GM23338 (cell line): ENCODE measurements around the gene TBL3.

Source experiments
- CREB1 ChIP-seq: fragments of 250-450 bp; sonication (Bioruptor Pico); IDR thresholded peaks from 2 replicates; pipeline ENCODE4 v1.5.0; 2020; ENCODE audit warnings: low read depth, mild to moderate bottlenecking, moderate library complexity
- EZH2 ChIP-seq: fragments of 200-600 bp; sonication (generic); IDR thresholded peaks from one replicate; pipeline ENCODE4 v1.8.0; 2017; ENCODE audit warnings: antibody characterized with exemption, mild to moderate bottlenecking, low read depth; ENCODE audit not compliant: unreplicated experiment
- EZH2phosphoT487 ChIP-seq: fragments of 200-600 bp; sonication (generic); IDR thresholded peaks from one replicate; pipeline ENCODE4 v1.8.1; 2018; ENCODE audit warnings: antibody characterized with exemption; ENCODE audit not compliant: unreplicated experiment
- JUNB ChIP-seq: IDR thresholded peaks from one replicate; pipeline ENCODE4 v1.6.1; 2016; ENCODE audit warnings: antibody characterized with exemption; ENCODE audit not compliant: unreplicated experiment
- NANOG ChIP-seq: IDR thresholded peaks from 2 replicates; pipeline ENCODE4 v1.6.1; 2016; ENCODE audit warnings: antibody characterized with exemption, borderline replicate concordance
- POLR2AphosphoS5 ChIP-seq: IDR thresholded peaks from 2 replicates; pipeline ENCODE4 v1.6.1; 2016; ENCODE audit warnings: antibody characterized with exemption, low read depth
- STAT1 ChIP-seq: IDR thresholded peaks from one replicate; pipeline ENCODE4 v1.6.1; 2016; ENCODE audit warnings: antibody characterized with exemption; ENCODE audit not compliant: unreplicated experiment
- ZNF114 ChIP-seq: fragments of 250-450 bp; sonication (Bioruptor Pico); IDR thresholded peaks from 2 replicates; pipeline ENCODE4 v1.5.0; 2020; ENCODE audit warnings: mild to moderate bottlenecking, moderate library complexity
- ZNF331 ChIP-seq: fragments of 250-450 bp; sonication (Bioruptor Pico); IDR thresholded peaks from 2 replicates; pipeline ENCODE4 v1.5.0; 2020; ENCODE audit warnings: low read depth, mild to moderate bottlenecking, moderate library complexity
- TF ChIP-seq, protein P1 (sequence below), 2 experiments: fragments of 200-600 bp in 1 of 2; sonication (generic) in 1 of 2; conservative IDR thresholded peaks; 2 replicates each; pipeline versions ENCODE4 v1.5.1 to v1.6.1; 2016 to 2017; ENCODE audit warnings: antibody characterized with exemption in 2 of 2, low read depth in 2 of 2, mild to moderate bottlenecking in 2 of 2, moderate library complexity in 1 of 2
- TF ChIP-seq, protein P2 (sequence below): IDR thresholded peaks from one replicate; pipeline ENCODE4 v1.6.1; 2018; ENCODE audit warnings: antibody characterized with exemption; ENCODE audit not compliant: unreplicated experiment

DNA sequence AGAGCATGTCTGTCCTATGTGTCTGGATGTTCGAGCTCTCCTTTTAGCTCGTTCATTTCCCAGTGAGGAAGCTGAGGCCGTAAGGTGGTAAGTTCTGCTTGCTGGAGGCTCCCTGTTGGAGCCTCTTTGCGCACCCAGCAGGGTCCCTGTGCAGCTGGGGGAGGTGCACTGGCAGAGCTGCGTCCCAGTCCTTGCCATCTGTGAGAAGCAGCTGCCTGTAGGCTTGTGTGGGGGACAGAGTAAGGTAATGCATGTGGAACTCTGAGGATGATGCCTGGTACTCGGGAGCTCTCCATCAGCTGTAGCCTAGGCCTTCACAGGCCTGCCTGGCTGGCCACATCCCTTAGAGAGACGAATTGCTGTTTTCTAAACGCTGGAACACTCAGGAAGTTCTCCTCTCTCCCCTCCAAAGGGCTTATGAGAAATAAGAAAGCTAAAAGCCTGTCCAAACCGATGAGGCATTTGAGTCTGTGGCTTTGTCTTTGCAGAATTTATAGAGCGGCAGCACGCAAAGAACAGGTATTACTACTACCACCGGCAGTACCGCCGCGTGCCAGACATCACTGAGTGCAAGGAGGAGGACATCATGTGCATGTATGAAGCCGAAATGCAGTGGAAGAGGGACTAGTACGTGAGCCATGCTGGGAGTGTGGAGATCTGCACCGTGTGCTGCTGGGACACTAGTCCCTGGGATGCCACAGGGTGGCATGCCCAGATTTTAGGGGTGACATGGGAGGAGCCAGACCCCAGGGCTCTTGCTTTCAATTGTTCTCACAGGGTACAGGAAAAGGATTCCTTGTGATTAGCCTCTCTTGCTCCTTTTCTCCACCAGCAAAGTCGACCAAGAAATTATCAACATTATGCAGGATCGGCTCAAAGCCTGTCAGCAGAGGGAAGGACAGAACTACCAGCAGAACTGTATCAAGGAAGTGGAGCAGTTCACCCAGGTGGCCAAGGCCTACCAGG lies 10.9 kb upstream of the TBL3 start:
- no peak for TF ChIP-seq JUNB
- no peak for TF ChIP-seq EZH2phosphoT487
- TF ChIP-seq, protein P1, sequence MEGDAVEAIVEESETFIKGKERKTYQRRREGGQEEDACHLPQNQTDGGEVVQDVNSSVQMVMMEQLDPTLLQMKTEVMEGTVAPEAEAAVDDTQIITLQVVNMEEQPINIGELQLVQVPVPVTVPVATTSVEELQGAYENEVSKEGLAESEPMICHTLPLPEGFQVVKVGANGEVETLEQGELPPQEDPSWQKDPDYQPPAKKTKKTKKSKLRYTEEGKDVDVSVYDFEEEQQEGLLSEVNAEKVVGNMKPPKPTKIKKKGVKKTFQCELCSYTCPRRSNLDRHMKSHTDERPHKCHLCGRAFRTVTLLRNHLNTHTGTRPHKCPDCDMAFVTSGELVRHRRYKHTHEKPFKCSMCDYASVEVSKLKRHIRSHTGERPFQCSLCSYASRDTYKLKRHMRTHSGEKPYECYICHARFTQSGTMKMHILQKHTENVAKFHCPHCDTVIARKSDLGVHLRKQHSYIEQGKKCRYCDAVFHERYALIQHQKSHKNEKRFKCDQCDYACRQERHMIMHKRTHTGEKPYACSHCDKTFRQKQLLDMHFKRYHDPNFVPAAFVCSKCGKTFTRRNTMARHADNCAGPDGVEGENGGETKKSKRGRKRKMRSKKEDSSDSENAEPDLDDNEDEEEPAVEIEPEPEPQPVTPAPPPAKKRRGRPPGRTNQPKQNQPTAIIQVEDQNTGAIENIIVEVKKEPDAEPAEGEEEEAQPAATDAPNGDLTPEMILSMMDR (conservative IDR thresholded peaks at IDR 0.05; ENCODE audit: low read depth in 2 of 2) = no peak
- no peak for TF ChIP-seq ZNF114 (CRISPR knock-in tag)
- TF ChIP-seq, protein P2, sequence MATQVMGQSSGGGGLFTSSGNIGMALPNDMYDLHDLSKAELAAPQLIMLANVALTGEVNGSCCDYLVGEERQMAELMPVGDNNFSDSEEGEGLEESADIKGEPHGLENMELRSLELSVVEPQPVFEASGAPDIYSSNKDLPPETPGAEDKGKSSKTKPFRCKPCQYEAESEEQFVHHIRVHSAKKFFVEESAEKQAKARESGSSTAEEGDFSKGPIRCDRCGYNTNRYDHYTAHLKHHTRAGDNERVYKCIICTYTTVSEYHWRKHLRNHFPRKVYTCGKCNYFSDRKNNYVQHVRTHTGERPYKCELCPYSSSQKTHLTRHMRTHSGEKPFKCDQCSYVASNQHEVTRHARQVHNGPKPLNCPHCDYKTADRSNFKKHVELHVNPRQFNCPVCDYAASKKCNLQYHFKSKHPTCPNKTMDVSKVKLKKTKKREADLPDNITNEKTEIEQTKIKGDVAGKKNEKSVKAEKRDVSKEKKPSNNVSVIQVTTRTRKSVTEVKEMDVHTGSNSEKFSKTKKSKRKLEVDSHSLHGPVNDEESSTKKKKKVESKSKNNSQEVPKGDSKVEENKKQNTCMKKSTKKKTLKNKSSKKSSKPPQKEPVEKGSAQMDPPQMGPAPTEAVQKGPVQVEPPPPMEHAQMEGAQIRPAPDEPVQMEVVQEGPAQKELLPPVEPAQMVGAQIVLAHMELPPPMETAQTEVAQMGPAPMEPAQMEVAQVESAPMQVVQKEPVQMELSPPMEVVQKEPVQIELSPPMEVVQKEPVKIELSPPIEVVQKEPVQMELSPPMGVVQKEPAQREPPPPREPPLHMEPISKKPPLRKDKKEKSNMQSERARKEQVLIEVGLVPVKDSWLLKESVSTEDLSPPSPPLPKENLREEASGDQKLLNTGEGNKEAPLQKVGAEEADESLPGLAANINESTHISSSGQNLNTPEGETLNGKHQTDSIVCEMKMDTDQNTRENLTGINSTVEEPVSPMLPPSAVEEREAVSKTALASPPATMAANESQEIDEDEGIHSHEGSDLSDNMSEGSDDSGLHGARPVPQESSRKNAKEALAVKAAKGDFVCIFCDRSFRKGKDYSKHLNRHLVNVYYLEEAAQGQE = no peak
- TF ChIP-seq POLR2AphosphoS5 = peak; percentile 80
- TF ChIP-seq EZH2 = no peak
- TF ChIP-seq NANOG = no peak
- TF ChIP-seq STAT1 = no peak
- no peak for TF ChIP-seq CREB1 (CRISPR knock-in tag)
- no peak for TF ChIP-seq ZNF331
